Renal cortical epithelial cell (primary cell): Measurements from ENCODE around the gene ARL2BP. TPM values are rescaled to one million over a fixed set of nuclear protein-coding genes. Genes with fewer than 3 reads are reported as not detected.
A peak's percentile ranks its signal among the peaks of the same experiment; 100 is the strongest.
"Not testable (repeated sequence)": the region's sequence is repeated elsewhere in the genome, so short reads cannot be mapped to it uniquely, and the experiment has no call there.

Source experiments
- DNase-seq: peaks from one replicate; pipeline ENCODE4 v3.0.0-alpha.2; 2011; ENCODE audit warnings: low read depth
- total RNA-seq: library from RNA; depleted of rRNA; stranded (reverse); fragments of >200 nt; gene quantifications from 2 replicates; pipeline ENCODE4 v1.2.3, GENCODE V29; 2014

ARL2BP gene
- total RNA-seq, 1 donor from 2014 or later = 71.2 TPM

- no peak for DNase-seq
Measured at GRCh38 chr16:57263541-57264351, 18.7 kb downstream of the ARL2BP start.

GRCh38 chr16:57264381-57264780 lies 19.3 kb downstream of the ARL2BP start:
- DNase-seq = no peak

DNA sequence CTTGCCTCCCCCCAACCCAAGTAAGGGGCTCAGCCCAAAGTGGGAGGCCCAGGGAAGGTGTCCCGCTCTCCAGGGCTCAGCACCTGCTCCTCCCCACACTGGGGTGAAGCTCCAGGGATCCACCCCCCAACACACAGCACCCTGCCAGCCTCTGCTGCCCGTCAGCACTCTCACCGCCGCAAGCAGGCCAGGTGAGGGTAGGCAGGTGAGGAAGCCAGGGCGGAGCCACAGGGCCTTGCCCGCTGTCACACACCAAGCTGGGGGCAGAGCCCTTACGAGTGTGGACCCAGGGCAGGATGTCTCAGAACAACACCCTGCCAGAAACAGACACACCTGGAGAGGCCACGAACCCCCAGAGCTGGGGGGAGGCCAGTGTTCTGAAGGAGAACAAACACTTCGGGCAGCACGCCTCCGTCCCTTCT lies 19.9 kb downstream of the ARL2BP start:
- DNase-seq = no peak

DNA sequence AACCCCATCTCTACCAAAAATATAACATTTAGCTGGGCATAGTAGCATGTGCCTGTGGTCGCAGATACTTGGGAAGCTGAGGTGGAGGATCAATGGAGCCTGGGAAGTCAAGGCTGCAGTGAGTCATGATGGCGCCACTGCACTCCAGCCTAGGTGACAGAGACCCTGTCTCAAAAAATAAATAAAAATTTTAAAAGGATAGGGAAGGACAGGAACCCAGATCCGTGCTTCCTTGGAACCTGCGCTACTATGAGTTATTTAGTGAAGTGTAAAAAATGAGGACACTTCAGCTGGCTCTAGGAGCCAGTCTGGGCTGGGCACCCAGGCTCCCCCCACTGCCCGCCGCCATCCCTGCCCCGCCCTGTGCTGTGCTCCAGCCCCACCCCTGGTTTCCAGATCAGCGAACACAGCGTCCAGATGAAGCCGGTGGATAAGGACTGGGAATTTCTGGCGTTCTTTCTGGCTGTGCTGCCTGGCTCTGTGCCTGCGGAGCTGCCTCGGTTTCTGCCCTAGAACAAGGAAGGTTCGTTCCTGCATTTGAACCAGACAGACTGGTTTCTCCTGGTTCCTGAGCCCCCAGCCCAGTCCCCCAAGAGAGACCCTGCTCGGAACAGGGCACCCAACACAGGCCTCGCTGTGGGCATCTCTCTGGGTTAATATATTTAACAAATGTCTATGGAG lies 20.9 kb downstream of the ARL2BP start:
- DNase-seq = peak; percentile 84

- peak; percentile 35 for DNase-seq
Measured at GRCh38 chr16:57266531-57267260, 21.6 kb downstream of the ARL2BP start.

GRCh38 chr16:57267343-57267742 lies 22.3 kb downstream of the ARL2BP start:
- DNase-seq = not testable (repeated sequence)

DNA sequence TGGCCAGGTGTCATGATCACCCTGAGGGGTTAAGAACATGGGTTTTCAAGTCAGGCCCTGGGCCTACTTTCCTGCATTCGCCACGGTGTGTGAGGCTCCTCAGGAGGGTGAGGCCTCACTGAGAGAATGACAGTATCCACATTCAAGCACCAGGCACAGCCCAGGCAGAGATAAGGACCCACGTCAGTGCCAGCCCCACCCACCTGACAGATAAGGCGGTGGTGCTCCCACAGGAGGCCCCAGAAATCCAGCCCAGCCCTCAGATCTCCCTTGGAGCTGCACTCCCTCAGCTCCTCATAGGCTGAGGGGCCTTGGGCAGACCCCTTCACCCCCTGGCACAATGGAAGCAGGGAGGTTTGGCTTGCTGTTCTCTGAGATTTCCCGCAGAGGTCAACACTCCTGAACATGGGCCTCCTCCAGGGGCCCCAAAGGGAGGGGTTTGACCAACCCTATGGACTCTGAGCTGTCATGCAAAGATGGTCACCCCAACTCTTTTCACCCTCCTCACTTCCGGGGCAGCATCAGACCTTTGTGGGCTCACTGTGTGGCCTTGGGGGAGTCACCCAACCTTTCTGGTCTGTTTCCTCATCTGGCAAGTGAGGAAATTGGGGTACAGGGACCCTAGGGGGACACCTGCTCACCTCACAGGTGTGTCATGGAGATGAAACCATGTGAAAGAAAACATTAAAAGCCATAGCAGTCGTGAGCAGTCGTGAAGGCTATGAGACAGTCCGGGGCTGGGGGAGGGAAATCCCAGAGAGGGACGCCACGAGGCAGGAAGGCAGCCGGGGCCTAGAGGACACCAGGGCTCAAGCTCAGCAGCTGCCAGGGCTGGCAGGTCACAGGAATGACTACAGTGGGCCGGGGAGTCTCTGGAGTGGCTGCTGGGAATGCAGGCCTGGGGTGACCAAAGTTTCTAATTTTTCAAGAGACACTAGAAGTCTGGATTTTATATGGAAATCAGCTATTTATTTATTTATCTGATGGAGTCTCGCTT lies 24.0 kb downstream of the ARL2BP start:
- no peak for DNase-seq

DNA sequence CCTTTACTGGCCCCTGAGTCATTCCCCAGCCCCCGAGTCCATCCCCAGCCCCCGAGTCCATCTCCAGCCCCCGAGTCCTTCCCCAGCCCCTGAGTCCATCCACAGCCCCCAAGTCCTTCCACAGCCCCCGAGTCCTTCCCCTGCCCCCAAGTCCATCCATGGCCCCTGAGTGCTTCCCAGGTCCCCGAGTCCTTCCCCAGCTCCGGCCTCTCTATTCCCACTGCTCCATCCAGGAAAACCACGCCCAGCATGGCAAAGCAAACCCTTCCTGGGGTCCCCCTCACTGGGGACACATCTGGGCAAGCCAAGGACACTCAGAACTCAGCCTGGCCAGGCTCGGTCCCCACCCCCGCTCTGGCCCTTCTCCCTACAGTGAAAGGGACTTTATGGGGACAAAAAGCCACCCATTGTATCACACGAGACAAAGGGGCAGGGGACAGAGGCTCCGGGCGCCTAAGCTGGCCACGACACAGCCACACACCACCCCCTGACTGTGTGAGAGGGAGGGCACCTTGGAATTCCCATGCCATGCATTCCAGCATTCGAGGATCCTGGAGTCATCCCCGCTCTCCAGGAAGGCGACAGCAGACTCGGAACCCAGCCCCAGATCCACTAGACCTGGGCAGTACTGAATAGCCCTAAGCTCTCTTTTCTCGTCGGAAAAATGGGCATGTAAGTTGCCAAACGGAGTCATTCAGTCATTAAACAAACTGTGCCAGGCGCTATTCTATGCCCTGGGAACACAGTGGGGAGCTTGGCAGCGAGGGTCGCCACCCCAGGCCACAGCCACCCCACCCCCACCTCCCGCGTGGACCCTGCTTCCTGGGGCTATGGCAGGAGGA lies 25.4 kb downstream of the ARL2BP start:
- DNase-seq = no peak

- no peak for DNase-seq
Measured at GRCh38 chr16:57271063-57271345, 25.9 kb downstream of the ARL2BP start.

GRCh38 chr16:57271867-57272495 lies 26.9 kb downstream of the ARL2BP start:
- no peak for DNase-seq

DNA sequence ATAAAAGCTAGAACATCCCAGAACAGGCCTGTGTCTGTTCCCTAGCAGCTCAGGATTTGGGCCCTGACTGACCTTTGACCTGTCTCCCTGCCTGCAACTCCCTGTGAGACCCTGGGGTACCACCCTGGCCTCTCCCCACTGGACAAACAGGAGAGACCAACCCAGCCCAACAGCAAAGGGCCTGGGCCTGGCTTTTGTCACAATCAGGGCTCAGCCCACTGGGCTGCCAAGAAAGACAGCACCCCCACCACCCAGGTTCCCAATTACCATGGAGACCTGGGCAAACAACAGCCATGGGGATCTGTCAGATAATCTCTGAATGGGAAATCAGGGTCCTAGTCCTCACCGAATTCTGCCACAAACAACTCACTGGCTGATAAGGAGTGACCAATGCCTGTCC lies 28.3 kb downstream of the ARL2BP start:
- no peak for DNase-seq

GRCh38 chr16:57273826-57274225 lies 28.8 kb downstream of the ARL2BP start:
- DNase-seq = no peak

GRCh38 chr16:57275946-57276345 lies 30.9 kb downstream of the ARL2BP start:
- DNase-seq = not testable (repeated sequence)

DNA sequence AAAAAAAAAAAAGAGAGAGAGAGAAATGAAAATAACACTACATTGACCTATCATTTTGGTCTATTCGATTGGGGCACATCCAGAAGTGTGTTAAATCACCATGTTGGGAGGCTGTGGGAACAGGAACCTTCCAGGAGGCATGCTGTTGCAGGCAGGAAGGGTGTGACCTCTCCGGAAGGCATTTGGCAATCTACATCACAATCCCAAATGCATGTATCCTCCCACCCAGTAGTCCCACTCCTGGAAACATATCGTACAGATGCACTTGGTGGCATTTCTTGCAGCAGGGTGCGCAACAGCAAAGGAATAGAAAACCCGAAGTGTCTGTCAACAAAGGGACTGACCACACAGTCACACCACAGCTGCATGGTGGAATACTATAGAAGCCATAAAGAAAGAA lies 31.5 kb downstream of the ARL2BP start:
- DNase-seq = no peak

GRCh38 chr16:57277586-57277985 lies 32.5 kb downstream of the ARL2BP start:
- peak; percentile 93 for DNase-seq

GRCh38 chr16:57278494-57278893 lies 33.4 kb downstream of the ARL2BP start:
- no peak for DNase-seq

GRCh38 chr16:57279780-57280638 lies 35.0 kb downstream of the ARL2BP start:
- DNase-seq = no peak

GRCh38 chr16:57281791-57282190 lies 36.7 kb downstream of the ARL2BP start:
- no peak for DNase-seq
